ENCODE data around the gene SRP54.
"Not testable (repeated sequence)": the region's sequence is repeated elsewhere in the genome, so short reads cannot be mapped to it uniquely, and the experiment has no call there.

SRP54 gene

GRCh38 chr14:35046751-35047536 lies 64.2 kb downstream of the SRP54 start:
- no peak for DNase-seq (ENCODE audit: low spot score)

- no peak for DNase-seq (ENCODE audit: low spot score)
Observed at GRCh38 chr14:35047976-35048513, 65.3 kb downstream of the SRP54 start.

- peak; percentile 42 for DNase-seq (ENCODE audit: low spot score)
Observed at GRCh38 chr14:35050652-35051051, 67.9 kb downstream of the SRP54 start.

DNA sequence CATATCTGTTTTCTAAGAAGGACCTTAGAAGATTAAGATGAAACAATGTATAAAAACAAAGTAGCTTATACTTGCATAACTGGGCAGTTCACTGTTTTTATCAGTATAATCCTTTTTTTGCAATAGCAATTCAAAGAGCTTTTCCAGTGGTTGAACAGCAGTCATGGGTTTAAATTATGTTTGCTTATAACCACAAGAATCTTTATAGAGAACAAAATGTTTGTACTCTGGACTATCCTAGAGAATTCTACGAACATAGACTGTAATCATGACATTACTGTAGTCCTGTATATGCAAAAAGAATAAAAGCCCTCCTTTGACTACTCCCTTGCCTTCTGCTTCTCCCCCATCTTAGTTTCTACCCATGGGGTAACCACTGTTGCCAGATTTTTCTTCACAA lies 69.0 kb downstream of the SRP54 start:
- no peak for DNase-seq (ENCODE audit: low spot score)

DNA sequence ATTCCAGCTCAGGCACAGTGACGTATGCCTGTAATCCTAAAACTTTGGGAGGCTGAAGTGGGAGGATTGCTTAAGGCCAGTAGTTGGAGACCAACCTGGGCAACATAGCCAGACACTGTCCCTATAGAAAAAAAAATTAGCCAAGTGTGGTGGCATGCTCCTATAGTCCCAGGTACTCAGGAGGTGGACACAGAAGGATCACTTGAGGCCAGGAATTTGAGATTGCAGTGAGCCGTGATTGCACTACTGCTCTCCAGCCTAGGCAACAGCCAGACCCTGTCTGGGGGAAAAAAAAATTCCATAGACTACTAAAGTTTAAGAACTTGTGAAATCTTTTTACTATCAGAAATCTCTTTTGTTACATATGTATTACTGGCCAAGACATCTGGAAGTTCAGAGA lies 69.8 kb downstream of the SRP54 start:
- DNase-seq (ENCODE audit: low spot score): no peak

GRCh38 chr14:35061113-35061791 lies 78.5 kb downstream of the SRP54 start:
- not testable (repeated sequence) for DNase-seq (ENCODE audit: low spot score)

DNA sequence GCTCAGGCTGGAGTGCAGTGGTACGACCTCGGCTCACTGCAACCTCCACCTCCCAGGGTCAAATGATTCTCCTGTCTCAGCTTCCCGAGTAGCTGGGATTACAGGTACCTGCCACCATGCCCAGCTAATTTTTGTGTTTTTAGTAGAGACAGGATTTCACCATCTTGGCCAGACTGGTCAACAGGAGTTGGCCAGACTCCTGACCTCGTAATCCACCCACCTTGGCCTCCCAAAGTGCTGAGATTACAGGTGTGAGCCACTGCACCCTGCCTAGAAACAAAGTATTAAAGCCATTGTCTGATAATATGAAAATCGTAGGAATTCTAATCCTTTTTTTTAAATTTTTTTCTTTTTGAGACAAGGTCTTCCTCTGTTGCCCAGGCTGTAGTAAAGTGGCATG lies 82.9 kb downstream of the SRP54 start:
- not testable (repeated sequence) for DNase-seq (ENCODE audit: low spot score)

DNA sequence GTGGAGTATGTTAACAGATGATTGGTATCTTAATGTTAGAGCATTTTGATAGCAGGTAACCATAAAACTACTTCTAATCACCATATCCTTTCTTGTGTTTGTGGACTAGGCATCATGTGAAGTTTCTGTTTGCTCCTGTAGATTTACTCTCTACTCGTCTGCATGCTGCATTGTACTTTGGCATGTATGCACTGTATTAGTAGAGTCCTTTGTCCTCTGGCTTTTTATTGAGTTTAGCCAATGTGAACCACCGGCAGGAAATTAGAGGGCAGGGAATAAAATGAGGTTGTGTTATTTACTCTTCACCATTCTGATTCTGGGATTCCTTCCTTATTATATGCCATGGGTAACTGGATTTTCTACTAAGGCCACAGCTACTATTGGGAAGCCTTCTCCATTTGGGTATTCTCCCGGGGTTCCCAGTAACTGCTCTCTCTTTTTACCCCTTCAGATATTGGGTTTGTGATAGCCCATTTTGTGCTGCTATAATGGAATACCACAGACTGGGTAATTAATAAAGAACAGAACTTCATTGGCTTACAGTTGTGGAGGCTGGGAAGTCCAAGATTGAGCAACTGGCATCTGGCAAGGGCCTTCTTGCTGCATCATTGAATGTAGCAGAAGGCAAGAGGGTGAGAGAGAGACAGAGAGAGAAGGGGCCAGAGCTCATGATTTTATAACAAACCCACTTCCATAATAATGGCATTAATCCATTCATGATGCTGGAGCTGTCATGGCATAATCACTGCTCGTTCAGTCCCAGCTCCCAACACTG lies 85.6 kb downstream of the SRP54 start:
- no peak for DNase-seq (ENCODE audit: low spot score)

GRCh38 chr14:35072226-35072625 lies 89.4 kb downstream of the SRP54 start:
- no peak for DNase-seq (ENCODE audit: low spot score)

- no peak for DNase-seq (ENCODE audit: low spot score)
Observed at GRCh38 chr14:35073486-35073885, 90.7 kb downstream of the SRP54 start.

GRCh38 chr14:35078082-35078481 lies 95.3 kb downstream of the SRP54 start:
- DNase-seq (ENCODE audit: low spot score): peak; percentile 8

Measured in HuH-7 (cell line).